GM19035 (cell line): ENCODE results near the gene MED12L.

Experiments used
- ATAC-seq: cut with Tn5 transposase; IDR thresholded peaks from one replicate; pipeline ENCODE4 v1.9.1; 2021; ENCODE audit not compliant: unreplicated experiment

The MED12L gene

DNA sequence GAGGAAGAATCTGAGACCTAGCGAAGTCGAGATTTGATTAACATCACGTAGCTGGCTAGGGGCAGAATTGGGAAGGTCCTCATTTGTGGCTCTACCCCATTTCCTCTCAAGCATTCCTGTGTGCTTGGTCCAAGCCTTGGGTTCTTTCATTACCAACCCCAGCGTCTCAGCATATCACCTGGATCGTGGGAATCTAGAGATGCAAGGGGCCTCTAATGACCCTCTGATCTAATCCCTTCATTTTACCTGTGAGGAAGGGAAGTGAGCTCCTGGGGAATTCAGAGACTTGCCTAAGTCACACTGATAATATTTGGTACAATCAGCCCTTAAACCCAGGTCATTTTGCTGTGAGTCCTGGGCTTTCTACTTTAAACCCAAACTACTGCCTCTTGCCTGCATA lies 229.1 kb downstream of the MED12L start:
- no peak for ATAC-seq

DNA sequence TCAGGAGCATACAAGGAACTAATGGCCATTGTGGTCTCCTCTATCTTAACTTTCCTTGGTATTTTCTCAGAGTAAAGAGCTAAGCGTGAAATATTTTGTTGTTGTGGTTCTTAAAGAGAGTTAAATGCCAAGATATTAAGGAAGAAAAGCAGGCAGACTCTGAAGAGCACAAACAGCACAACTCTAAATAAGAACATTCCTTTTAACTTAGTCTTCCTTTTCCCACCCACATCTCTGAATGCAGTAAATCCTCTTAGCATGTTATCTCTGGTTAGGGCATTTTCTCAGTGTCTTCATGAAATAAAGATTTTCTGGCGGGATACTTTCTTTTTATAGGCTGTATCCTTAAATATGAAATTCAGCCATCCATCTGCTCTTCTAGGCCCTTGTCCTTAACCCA lies 229.7 kb downstream of the MED12L start:
- no peak for ATAC-seq

DNA sequence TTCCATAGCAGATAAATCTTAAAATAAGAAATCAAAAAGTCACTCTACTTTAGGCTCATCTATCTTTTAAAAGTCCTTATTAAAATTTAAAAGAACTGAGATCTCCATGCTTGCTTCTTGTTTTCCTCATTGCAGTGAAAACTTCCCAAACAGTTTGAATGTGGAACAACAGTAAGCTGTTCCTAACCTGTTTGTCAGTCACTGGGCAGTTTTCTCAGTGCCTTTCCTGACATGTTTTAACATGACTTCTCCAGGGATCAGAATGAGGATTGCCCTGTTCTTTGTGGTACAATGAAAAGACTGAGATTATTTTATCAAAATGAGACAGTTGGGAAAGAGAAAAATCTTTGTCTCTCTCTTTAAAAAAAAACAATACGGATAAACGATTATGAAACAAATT lies 230.4 kb downstream of the MED12L start:
- no peak for ATAC-seq

DNA sequence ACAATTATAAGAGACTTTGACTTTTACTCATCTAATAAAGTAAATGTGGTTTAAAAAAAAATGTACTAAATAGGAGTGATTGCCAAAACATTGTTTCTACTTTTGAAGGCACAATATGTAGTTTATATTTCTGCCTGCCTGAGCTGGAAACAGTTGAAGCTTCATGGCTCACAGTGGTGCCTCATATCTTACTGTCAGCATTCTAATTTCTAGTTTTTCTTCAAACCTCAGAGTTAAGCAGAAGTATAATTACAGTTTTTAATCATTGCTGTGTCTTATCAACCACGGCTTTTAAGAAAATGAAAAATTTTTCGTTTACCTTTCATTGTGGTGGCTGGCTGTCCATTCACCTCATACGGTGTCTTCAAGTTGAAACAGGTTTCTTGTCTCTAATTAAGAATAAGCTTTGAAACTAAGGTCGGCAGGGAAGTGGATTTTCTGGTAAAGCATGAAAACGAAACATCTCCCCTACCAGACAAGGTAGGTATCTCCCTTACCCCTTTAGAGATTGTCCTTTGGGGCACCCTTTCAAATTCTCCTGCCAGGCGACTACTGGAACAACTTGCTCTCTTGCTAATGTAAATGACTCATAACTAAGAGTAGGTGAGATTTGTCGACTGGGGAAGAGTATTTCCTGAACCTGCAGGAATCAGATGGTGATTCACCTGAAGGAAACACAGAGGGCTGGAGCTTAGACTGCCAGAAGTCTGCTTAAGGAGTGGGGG lies 231.0 kb downstream of the MED12L start, which contains the start of gene GPR87:
GPR87 (minus strand) TSS at position 554 of the 725 bp plus-strand sequence. CDS start 16,720 bp downstream, outside the sequence.
- no peak for ATAC-seq

DNA sequence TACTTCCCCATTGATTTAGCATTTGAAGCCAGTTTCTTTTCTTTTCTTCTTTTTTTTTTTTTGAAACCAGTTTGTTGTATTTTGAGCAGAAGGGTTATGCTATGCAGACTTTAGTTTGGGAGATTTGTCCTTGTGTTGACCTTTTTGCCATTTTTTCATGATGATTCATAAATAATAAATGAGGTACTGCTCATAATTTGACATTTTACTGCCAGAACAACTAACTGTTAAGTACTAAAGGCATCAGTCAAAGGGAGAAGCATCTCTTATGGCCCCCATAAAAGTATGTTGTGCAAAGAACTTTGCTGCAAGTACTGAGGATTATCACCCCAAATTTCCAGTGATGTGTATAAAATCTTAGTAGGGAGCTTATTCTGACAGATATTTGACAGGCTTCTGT lies 232.8 kb downstream of the MED12L start:
- no peak for ATAC-seq

DNA sequence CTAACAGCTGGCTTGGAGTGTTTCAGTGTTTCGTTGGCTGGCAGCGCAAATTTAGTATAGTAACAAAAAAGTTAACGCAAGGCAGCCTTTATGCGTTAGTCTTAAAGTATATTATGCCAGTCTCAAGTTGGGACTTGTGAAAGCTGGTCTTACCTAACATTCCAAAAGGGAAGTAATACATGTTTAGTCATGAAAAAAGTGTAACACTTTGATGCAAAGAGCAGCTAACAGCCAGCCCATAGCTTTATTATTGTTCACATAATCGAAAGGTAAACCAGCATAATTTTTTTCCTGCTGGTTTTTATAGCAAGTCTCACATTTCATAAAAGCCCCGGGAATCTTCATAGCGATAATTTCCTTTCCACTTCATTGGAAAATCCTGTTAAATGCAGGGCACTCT lies 233.5 kb downstream of the MED12L start:
- ATAC-seq: no peak

DNA sequence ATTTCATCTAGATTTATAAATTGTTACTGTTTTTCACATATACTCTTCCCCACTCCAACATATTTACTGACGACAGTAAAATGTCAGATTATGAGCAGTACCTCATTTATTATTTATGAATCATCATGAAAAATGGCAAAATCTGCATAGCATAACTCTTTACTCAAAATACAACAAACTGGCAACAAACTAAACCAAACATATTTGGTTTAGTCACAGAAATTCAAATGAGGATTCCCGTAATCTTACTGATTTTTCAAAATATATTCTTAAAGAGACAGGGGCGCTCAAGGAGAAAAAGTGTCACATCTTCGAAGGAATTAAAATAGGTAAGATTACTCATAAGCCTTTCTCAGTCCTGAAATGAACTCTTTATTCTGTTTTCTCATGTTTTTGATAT lies 234.2 kb downstream of the MED12L start:
- ATAC-seq: no peak

DNA sequence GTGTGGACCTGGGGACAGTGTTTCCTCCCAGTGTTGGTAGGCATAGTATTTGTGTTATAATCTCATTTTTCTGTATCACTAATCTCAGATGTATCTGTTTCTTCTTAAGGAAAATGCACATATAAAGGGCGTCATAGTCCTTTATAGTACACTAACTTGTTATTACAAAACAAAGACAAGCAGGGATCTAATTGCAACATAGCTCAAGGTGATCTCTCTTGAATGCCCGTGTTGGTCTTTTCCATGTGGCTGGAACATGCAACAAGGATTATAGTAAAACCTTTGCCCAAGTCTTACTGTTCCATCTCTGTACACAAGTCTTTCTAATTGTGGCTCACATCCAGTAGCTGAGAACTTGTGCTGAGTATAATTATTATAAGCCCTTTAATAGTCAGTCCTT lies 234.7 kb downstream of the MED12L start:
- ATAC-seq: no peak

DNA sequence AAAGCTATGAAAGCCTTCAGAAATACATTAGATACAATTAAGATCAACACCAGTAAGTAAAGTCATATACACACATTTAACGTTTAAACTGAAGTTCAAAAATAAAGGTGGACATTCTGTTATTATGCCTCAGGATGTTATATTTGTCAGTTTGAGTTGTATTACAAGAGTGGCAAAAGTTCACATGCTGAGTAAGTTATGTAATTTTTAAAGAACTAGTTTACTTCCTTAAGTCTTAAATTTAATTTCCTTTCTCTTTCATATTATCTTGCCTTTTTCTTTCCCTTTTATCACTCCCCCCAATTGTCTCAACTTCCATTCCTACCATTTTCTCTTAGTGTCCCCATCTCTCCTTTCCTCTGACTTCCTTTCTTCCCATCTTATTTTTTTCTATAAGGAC lies 236.1 kb downstream of the MED12L start:
- ATAC-seq: no peak

DNA sequence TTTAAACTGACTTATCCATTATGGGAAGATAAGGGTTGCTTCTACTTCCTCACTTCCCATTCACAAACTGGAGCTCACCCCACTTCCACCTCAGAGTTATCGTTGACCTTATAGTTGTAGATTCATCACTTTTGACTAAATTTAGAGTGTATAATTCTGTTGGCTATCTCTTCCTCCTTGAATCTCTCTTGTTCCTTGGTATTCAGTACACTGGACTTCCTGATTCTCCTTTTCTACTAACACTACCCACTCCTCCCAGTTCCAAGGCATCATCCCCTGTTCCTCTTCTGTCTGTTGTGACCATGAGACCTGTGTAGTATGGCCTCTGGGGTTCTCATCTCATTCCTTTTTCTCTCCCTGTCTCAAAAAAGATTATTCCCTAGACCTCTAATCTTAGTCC lies 237.0 kb downstream of the MED12L start:
- ATAC-seq: no peak

DNA sequence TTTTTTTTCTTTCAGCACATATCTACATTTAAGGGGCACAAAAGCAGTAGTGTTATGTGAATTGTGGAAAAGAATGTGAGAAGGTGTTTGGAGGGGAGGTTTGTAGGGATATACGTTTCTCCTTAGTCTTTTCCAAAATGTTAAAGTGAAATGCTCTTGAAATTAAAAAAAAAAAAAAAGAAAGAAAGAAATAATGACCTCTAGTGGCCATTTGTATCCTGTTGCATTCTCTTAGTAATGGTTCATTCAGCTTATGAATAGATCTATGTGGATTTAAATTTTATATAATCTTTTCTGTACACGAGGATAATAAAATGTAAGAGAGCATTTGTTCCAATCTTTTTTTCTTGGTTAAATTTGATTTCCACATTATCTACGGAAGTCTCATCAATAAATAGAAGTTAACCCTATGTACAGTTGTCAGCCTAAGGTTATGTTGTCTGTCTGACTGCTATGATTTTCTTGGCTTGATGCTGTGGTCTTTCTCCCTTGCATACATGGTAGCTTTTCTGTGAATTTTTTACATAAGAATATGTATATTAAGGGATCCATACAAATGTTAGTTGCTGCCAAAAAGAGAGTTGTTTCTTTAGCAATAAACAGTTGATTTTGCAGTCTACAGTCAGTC lies 242.2 kb downstream of the MED12L start:
- ATAC-seq: no peak

DNA sequence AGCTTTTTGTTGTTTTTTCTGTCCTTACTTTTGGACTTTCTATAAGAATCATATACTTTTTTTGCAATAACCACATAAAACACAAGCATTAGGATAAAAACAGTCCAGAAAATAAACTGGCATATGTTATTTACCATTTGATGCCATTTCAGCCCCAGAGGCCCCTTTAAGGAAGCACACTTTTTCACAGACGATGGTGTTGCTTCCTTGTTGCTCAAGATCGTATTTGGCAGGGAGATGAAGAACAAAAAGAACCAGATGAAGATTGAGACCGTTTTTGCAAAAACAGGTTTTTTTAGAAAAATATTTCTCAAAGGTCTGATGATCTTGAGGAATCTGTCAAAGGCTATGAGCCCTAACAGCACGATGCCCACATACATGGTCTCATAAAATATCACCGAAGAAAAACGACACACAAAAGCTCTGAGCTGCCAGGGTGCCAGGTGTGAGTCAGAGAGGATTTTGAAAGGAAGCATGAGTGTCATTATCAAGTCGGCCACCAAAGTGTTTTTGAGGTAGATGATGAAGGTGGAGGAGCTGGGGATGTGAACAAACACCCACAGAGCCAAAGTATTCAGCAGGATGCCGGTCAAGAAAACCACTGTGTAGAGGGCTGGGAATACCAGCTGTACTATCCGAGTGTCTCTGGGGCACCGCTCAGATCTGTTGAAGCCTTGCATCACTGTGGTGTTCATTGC lies 243.0 kb downstream of the MED12L start:
- no peak for ATAC-seq

DNA sequence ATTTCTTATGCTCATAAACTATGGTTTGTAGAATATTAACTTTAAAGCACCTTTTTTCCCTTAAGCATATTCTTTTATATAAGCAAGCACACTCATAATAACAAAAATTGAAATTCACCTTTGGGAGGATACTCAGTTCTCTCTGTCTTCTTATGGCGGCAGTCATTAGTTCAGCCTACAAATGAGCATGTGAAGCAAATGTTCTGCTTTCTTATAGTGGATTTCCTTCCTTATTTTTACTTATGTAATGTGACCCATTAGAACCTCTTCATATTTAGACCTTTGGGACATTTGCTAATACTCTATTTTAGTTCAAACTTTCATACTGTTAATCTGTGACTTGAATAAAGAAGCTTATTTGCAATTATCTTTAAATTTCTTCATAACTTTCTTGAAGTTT lies 243.9 kb downstream of the MED12L start, which contains the start of gene P2RY13:
P2RY13 (minus strand) TSS at position 187 of the 400 bp plus-strand sequence; CDS start at position 166, 21 bp downstream.
- ATAC-seq: no peak

DNA sequence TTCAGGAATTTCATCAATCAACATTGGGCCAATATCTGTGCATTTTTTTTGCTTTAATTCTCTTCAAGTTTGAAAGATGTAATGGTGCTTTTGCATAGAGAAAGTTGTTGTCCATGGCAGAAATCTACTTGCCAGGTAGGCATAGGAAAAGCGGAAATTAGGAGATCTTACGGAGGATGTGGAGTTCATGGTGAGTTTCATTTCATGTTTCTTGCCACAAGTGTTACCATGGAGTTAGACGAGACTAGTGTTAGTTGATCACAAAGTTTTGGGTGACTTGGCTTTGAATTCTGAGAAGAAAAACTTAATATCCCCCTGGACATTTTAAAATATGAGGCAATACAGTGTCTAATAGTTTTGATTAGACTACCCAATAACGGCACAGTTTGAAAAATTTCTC lies 244.9 kb downstream of the MED12L start:
- ATAC-seq: no peak

DNA sequence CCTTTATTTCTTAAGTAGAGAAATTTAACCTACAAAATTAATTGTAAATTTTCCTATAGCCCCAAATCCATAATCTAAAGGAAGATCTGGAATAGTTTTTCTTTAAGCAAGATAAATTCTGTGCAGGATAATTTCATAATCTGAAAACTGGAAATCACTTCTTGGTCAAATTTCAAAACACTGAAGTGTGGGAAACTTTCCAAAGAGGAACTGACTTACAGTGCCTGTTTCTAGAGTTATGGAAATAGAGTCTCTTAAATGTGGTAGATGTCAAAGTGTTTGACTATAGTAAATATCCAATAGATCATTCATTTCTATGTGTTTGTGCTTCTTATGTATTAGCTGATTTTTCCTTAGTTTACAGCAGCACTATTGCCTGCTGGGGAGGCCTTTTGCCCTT lies 245.4 kb downstream of the MED12L start:
- no peak for ATAC-seq

DNA sequence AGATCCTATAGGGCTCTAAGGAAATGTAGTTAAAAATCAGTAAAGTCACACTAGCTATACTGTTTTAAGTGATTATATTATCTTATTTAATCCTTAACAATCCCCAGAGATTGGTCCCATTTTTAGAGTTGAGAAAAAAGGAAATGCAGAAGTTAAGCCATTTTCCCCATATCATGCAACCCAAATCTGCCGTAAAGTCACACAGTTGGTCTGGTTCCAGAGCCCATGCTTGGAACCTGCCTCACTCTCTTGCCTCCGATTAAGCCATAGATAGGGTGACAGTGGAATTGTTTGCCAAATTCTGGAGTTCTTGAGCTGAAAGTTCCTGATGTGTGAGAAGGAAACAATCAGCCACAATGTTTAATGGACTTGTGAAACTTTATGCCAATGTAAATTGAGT lies 246.2 kb downstream of the MED12L start:
- ATAC-seq: no peak

DNA sequence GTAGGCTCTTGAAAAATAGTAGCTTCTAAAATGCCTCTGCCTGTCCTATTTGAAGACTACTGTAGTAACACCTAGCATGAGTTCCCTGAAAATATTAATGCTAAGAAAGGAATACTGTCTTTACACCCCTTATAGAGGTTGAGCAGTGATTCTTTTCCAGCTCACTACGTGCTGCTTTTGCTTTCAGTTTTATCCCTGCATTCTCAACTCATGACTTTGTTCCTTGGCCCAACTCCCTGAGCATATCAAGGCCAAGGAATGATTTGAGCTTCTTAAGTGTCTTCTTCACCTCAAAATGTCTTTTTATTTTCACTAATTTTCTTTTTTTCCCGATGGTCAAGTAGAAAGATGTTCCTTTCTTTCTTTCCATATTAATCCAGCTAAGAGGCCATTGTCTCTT lies 260.4 kb downstream of the MED12L start:
- no peak for ATAC-seq

DNA sequence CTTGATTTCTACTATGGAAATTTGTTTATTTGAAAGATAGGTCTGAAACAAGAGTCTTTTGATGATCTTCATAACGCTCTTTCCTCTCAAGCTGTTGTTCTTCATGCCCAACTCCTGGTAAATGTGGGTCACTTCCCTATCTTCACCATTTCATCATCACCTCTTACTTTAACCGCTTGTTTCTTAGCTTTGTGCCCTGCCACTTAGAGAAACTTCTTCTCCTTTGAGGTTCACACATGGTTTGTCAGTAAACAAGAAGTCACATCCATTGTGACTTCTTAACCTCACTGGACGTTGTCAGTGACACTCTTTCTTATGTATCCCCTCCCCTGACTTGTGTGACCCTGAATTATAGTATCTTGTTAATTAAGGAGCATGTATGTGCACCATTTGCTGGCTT lies 260.8 kb downstream of the MED12L start:
- no peak for ATAC-seq

DNA sequence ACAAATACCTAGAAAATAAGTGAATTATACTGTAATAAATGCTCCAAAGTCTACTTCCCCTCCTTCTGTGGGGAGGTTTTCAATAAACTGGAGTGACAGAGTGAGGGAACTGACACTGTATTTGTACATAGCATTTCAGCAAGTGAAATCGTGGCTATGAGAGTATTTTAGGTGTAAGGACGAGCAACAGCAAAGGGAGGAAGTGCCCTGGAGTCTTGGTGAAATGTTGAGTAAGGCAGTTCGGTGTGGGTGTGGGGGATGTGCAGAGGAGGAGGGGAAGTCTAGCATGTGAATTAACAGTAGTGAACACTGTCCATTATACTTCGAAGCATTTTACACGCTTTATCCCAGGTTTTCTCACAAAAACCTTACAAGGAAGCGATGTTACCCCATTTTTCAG lies 262.0 kb downstream of the MED12L start:
- no peak for ATAC-seq

DNA sequence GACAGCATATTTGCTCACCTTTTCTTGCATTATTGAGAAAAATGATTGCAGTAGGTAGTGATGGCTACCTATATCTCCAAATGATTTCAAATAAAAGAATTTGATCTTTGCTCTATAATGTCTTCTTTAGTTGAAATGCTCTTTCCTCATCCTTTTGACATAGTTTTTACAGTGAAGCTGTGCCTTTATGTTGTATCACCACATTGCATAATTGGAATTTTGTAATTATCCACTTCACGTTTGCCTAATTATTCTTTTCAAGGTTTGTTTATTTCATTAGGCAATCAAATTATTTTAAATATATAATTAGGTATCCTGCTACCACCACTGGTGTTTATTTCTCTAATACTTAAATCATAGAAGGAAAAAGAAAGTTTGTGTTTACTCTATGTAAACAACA lies 265.2 kb downstream of the MED12L start:
- no peak for ATAC-seq

DNA sequence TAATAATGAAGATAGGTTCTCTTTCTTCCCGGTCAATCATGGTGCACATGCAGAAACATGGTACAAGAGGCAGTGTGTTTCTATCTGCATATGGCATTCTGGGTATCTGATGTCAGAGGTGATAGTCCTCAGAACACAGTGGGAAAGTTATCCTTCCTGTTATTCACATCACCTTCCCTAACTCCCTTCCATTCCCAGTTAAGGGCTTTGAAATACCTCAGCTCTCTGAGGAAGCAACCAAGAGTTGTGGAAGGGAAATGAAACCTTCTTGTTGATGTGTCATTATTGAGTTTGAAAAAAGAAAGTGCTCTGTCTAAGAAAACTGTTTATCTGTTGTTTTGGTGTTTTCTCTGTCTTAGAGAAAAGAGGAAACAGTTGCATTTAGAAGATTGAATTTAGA lies 265.8 kb downstream of the MED12L start:
- peak; percentile 86 for ATAC-seq

DNA sequence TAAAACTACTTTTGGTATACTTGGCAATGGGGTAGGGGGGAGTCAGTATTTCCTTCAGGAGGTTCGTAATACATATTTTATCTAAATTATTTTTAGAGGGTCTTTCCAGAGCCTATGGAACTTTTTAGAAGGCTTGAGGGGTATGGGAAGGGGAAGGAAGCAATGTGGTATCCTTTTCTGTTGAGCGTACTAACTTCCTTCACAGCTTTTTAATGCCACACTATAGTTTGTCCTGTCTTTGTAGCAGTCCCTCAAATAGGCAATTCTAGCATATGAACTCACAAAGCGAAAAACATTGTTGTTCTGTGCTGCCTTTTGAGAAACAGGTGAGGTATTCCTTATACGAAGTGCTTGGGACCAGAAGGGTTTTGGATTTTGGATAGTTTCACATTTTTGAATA lies 266.2 kb downstream of the MED12L start:
- ATAC-seq: peak; percentile 12
